GM06990 (cell line): Measurements from ENCODE around the gene ZNF236.

Experiments used
- DNase-seq: peaks from one replicate; pipeline ENCODE4 v3.0.0-alpha.2; 2011; ENCODE audit not compliant: insufficient read length; ENCODE audit errors: extremely low read depth
- H3K27me3 ChIP-seq: replicated peaks from 2 replicates; pipeline ENCODE4 v1.6.0; 2011; ENCODE audit warnings: low read length; ENCODE audit not compliant: control insufficient read depth, insufficient read depth
- H3K36me3 ChIP-seq: 2 replicates; pipeline ENCODE4 v1.5.1; 2011; ENCODE audit warnings: low read length; ENCODE audit not compliant: control insufficient read depth, insufficient read depth
- H3K4me3 ChIP-seq: replicated peaks from 2 replicates; pipeline ENCODE4 v1.5.1; 2011; ENCODE audit warnings: low read depth, mild to moderate bottlenecking, control low read depth, low read length
- TF ChIP-seq, protein P1 (sequence below): IDR thresholded peaks from 2 replicates; pipeline ENCODE4 v1.5.1; 2011; ENCODE audit warnings: low read length, control low read depth, mild to moderate bottlenecking, inconsistent platforms; ENCODE audit not compliant: insufficient read depth, poor library complexity, severe bottlenecking

Gene ZNF236

GRCh38 chr18:77001041-77001440, 178.7 kb downstream of the ZNF236 start:
- Histone ChIP-seq H3K4me3 (no peak overlapping the region), H3K27me3 (no peaks in the 10 kb centered on the region), H3K36me3 (no peaks in the 10 kb centered on the region)
- TF ChIP-seq, protein P1, sequence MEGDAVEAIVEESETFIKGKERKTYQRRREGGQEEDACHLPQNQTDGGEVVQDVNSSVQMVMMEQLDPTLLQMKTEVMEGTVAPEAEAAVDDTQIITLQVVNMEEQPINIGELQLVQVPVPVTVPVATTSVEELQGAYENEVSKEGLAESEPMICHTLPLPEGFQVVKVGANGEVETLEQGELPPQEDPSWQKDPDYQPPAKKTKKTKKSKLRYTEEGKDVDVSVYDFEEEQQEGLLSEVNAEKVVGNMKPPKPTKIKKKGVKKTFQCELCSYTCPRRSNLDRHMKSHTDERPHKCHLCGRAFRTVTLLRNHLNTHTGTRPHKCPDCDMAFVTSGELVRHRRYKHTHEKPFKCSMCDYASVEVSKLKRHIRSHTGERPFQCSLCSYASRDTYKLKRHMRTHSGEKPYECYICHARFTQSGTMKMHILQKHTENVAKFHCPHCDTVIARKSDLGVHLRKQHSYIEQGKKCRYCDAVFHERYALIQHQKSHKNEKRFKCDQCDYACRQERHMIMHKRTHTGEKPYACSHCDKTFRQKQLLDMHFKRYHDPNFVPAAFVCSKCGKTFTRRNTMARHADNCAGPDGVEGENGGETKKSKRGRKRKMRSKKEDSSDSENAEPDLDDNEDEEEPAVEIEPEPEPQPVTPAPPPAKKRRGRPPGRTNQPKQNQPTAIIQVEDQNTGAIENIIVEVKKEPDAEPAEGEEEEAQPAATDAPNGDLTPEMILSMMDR: no peak
- no peak for DNase-seq

DNA sequence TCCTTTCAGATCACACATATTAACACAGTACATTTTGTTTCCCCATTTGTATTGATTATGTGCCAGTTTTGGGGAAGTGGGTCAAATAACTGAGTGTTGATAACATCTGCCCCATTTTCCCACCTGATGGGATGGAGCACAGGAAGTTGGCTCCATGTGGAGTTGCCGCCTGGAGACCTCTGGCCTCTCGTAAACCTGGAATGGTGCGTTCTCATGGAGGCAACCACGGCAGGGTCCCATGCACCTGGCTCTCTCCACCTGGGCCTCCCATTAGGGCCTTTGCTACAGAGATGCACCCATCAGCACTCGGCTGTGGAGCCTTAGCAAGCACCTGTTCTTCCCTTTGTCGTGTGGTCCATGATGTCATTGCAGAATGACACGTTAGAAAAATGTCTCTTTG, 179.6 kb downstream of the ZNF236 start:
- DNase-seq: no peak
- H3K4me3 ChIP-seq: no peak overlapping the region
- no peaks in the 10 kb centered on the region for H3K27me3 ChIP-seq
- TF ChIP-seq, protein P1: no peak
- H3K36me3 ChIP-seq: no peaks in the 10 kb centered on the region; the same call in 1 of the 2 replicates

GRCh38 chr18:77002496-77002895, 180.1 kb downstream of the ZNF236 start:
- DNase-seq: no peak
- Histone ChIP-seq H3K4me3 (no peak overlapping the region), H3K36me3 (no peaks in the 10 kb centered on the region; the same call in 1 of the 2 replicates), H3K27me3 (no peaks in the 10 kb centered on the region)
- TF ChIP-seq, protein P1: no peak

GRCh38 chr18:77003316-77003715, 181.0 kb downstream of the ZNF236 start:
- Histone ChIP-seq H3K27me3 (no peaks in the 10 kb centered on the region), H3K4me3 (no peak overlapping the region), H3K36me3 (no peaks in the 10 kb centered on the region; the same call in 1 of the 2 replicates)
- TF ChIP-seq, protein P1: no peak
- no peak for DNase-seq

DNA sequence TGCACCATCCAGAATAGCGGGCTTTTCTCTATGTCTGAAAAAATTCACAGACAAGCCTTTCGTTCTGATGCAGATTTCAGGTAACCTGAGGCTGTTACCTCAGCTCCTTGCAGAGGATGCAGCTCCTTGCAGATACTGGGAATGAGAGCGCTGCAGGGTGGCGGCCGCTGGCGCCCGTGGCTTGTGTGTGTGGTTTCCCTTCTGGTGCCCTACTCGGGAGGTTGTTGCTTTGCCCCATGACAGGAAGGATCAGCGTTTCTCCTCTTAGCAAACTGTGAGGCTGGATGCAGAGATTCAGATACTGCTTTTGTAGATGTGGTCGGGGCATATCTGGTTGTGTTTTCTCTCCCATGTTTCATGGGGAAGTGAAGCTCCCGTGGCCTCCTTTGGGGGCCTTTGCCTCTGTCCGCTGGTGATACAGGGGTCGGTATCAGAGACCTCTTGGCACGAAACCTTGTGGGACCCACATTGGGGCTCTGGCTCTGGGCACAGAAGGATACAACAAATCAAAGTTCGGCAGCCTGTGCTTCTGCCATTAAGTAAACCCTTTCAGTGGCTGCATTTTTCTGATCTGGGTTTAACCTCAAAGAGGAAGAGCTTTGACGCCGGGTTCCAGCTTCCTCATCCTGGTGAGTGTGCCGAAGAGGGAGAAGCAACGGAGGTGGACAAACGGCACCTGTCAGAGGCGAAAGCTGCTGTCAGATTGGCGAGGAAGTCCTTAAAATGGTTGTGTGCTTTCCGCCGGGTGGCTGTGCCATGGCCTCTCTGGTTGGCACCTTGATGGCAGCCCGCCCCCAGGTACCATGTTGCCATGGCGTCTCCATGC, 182.4 kb downstream of the ZNF236 start:
- peaks cover 4% of the 10 kb centered on the region for H3K36me3 ChIP-seq
- DNase-seq: no peak
- TF ChIP-seq, protein P1: no peak
- H3K27me3 ChIP-seq: no peaks in the 10 kb centered on the region
- H3K4me3 ChIP-seq: no peak overlapping the region

DNA sequence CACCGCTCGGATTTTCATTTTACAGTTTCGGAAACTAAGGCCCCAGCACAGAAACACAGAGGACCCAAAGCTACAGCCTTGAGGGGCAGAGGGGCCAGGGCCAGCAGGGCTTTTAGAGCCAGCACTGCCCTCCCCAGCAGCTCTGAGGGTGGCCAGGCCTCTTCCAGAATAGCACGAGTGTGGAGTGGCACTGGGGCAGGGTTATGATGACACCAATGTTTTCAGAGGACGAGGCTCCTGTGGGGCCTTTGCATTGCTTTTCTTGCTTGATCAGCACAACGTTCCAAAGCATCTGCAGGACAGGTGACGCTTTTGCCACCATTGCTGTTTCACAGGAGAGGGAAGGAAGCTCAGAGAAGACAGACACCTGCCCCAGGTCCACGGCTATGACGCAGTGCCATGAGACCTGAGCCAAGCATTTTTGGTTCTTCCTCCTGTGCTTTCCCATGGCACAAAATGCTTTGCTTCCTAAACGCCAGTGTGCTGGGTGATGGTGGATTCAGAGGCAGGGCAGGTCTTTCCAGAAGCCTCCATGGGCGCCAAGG, 183.4 kb downstream of the ZNF236 start:
- Histone ChIP-seq H3K4me3 (no peak overlapping the region), H3K27me3 (no peaks in the 10 kb centered on the region), H3K36me3 (peaks cover 4% of the 10 kb centered on the region)
- TF ChIP-seq, protein P1: no peak
- no peak for DNase-seq
